LoVo (cell line): Measurements from ENCODE around the gene ARL13A.
"Not testable (repeated sequence)": the region's sequence is repeated elsewhere in the genome, so short reads cannot be mapped to it uniquely, and the experiment has no call there.

Source experiments
- DNase-seq: peaks from one replicate; pipeline ENCODE4 v3.0.0-alpha.2; 2016; ENCODE audit warnings: low spot score

The ARL13A gene

DNA sequence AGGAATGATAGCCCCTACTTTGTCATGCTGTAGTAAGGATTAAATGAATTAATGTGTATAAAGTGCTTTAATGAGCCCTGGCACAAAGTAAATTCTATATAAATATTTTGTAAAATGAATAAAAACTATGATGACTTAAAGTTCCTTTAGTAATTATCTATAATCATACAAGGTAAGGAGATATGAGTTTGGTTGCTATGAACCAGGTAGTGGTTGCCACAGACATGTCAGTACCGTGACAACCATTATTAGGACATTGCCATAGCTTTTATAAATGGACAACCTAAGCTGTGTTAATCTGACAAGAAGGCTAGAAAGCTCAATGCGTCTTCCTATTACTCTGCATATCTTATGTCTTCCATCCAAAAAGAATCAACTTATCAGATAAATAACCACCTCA lies at the start of gene ARL13A:
Gene ARL13A, plus strand, starts transcription at position 301 of the 400 bp plus-strand sequence. CDS start 3,982 bp downstream, outside the sequence.
- no peak for DNase-seq

DNA sequence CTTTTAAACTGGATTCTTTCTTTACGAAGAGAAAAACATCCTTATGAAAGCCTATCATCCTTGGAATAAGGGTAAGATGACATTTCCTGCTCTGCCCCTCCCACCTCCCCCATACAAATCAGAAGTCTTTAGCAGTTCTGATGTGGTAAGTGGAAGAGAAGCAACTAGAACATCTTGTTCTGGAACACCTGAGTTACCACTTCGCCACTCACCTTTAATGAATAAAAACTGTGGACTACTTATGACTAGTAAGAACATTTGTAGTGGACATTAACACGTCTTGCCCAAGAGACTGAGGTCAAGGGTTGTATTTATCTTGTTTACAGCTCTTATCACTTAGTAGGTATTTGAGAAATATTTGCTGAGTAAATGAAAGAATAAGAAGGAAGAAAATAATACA lies 45.1 kb upstream of the ARL13A start:
- DNase-seq = no peak

DNA sequence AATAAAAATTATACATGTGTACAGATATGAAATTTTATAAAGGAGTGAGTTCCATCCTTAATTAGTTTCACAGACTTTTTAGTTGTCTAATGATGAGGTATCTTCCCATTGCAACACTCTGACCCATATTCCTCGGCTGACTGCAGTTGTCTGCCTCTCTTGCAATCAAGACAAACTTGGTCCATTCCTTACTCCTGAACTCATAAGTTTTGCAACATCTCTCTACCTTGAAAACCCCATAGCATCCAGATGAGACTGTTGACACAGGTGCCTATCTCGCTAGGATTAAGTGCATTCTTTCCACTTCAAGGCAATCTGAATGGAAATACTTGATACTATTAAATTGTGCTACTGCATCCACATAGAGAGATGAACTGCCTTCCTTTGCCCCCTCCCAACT lies 43.1 kb upstream of the ARL13A start:
- no peak for DNase-seq

DNA sequence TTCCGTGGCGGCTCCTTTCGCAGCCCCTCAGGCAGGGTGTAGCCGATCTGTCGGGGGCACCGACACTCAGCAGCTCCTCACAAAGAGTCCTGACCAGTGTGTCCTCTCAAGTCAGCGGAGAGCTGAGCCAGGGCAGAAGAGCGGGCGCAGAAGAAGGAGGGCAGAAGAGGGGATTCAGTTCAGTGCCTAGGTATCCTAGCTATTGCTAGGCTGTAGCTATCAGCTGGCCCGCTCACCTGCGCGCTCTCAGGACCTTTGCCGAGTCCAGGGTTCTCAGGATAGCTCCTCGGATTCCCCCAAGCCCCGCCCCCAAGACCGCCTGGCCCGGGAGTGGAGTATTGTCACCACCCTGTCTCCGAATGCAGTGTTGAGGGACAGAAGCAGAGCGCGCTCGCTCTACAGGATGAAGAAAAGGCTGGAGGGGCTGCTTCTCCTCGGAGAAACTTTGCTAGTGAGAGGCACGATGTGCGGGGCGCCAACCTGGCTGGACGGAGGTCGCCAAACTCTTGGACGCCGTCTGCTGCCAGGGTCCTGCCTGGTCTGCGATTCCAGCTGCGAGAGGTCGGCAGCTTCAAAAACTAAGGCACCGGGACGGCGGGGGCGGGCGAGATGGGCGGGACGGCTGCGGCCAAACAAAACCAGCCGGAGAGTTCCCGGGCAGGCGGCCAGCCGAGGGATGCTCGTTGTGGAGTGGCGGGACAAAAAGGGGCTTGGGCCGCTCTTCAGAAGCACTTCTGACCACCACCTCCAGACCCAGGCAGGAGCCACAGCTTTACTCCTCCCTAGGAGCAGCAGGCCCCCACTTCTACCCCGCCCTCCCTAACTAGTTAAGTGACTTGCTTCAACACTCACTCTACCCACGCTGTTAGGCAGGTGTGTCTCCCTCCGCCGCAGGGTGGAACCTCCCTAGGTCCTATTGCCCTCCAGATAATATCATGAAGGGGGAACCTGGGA lies 40.6 kb upstream of the ARL13A start, which contains the start of gene XKRX:
Gene XKRX, minus strand, starts transcription at position 258 of the 954 bp plus-strand sequence. CDS start 613 bp downstream, outside the sequence.
- DNase-seq = peak; percentile 37

DNA sequence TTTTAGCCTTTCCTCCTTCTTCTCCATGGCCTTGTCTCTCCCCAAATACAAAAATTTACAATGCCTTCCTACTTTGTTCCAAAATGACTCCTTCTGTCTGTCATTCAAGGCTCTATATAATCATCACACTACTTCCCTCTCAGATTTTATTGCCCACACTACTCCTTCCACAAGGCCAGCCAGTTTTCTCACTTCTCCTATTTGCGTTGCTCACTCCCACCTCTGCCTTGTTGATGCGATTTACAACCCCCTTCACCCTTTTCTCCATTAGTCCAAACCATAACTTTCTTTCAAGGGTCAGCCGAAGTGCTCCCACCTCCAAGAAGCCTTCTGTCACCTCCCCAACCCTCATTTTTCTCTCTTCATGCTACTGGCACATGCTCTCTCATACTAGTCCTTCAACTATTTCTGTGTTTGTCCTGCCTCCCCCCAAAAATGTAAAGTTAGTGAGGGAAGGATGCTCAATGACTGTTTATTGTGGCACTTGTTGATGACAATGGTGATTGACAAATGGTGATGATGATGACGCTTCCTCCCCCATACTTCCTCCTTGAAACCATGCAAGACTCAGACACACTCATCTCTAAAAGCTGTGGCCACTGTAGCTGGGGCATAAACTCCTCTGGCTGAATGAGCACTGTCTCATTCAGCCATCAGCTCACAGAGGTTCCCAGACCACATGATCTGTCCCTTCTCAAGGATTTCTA lies 38.1 kb upstream of the ARL13A start:
- no peak for DNase-seq

DNA sequence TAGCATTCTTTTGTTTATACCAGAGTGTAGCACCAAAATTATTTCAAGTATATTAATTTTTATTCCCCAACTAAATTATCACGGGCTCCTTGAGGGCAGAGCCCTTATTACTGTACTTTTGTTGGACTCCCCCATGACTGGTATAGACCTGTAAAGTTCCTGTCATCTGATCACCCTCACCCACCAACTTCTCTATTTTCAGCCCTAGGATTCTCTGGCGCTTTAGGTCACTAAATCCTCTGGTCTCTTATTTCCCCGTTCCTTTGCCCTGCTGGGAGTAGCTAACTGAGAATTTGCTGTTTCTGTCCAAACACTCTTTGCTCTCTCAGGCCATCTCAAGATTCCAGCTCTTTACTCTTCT lies 37.6 kb upstream of the ARL13A start:
- no peak for DNase-seq

DNA sequence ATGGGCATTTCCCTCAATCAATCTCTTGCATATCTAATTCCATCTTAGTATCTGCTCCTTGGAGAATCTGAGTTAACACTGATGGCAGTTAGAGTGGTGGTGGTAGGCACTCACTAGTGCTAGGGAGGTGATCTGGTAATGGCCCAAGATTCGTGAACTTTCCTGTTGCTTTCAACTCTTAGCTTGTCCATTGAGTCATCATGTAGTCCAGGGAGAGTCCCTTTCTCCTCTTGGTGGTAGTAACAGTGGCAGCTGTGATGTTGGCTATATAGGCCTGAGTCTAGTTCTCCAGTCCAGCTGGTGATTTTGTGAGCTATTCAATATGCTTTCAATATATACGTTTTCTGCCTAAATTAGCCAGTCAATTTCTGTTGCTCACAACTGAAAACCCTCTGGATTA lies 33.7 kb upstream of the ARL13A start:
- DNase-seq = no peak

DNA sequence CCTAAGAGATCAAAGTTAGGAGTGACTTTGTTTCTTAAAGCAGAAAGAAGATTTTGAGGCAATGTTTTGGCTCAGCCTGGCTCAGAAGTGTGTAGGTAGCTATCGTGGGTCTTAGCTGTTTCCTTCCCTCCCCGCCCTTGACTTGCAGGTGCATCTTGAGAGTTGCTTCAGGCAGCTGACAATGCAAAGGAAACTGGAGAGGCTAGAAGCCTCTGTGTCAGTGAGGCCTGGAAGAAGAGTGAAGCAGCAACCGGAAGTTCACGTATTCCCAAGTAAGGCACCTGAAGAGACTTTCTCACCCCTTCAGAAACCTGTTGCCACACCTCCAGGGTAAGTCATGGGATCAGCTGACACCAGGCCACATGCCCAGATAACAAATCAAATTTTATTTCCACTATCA lies 30.2 kb upstream of the ARL13A start:
- no peak for DNase-seq

DNA sequence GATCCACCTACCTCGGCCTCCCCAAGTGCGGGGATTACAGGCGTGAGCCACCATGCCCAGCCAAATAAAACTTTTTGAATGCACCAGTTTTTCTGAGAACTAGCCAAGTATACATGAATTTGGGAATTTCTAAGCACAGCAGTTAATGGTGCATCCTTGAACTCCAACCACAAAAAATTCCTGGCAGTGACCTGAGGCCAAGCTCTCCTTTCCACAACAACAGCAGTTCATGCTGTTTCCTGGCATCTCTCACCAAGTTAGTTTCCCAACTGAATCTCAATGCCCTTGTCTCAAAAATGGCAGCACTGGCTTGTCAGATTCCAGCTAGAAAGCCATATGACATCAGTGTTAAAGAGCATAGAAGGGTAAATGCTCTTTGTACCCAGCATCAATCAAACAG lies 24.9 kb upstream of the ARL13A start:
- DNase-seq = no peak

DNA sequence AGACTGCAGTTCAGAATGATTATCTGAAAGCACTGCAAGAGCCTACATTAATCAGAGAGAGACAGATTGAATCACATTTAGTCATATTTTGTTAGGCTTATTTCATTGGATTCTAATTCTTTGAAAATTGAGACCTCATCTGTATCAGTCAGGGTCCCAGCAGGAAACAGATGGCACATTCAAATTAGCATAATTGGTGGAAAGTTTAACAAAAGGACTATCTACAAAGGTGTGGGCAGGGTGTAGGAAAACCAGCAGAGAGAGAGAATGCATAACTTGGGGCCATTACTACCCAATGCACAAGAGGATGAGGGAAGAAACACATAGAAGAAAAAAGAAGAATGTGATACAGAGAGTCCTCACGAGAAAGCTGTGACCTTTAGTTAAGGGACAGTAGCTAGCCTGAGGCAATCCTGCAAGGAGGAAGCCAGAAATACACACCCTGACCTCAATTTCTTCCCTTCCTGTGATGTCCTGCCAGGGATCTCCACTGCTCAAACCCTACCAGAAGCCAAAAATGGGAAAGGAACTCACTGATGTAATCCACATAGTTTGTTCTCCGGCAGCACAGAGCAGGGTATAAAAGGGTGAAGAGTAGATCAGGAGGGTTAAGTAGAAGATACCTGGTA lies 23.1 kb upstream of the ARL13A start:
- no peak for DNase-seq

DNA sequence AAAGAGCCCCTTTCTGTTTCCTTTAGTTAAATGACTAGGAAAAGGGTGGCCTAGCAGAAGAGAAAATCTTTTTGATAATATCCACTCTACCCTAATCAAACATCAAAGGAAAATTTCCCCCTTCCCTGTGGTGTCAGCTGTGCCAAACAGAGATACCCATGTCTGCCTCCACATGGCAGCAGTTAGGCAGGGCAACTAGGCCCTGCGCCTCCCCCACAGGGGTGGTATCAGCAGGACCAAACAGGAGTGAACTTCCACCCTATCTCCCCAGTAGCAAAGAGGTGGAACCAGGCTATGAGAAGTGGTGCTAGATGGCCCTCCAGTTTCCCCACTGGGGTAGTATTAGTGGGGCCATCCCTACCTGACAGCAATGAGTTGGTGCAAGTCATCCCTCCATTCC lies 21.0 kb upstream of the ARL13A start:
- no peak for DNase-seq

DNA sequence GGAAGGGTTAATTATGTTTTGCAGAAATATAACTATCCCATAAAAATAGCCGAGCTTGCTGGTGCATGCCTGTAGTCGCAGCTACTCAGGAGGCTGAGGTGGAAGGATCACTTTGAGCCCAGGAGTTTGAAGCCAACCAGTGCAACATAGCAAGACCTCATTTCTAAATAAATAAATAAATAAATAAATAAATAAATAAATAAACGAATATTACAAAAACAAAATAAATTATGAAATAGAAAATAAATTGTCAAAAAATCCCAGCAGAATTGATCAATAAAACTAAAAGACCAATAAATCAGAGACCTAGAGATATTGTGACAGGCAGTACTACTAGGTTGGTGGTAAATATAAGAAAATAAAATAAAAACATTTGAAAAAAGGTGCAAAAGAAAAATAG lies 6.7 kb upstream of the ARL13A start:
- DNase-seq = no peak

DNA sequence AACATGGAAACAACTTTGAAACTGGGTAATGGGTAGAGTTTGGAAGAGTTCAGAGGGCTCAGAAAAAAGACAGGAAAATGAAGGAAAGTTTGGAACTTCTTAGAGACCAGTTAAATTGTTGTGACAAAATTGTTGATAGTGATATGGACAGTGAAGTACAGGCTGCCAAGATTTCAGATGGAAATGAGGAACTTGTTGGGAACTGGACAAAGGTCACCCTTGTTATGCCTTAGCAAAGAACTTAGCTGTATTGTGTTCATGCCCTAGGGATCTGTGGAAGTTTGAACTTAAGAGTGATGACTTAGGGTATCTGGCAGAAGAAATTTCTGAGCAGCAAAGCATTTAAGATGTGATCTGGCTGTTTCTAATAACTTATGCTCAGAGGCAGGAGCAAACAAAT lies 5.1 kb upstream of the ARL13A start:
- DNase-seq = no peak

DNA sequence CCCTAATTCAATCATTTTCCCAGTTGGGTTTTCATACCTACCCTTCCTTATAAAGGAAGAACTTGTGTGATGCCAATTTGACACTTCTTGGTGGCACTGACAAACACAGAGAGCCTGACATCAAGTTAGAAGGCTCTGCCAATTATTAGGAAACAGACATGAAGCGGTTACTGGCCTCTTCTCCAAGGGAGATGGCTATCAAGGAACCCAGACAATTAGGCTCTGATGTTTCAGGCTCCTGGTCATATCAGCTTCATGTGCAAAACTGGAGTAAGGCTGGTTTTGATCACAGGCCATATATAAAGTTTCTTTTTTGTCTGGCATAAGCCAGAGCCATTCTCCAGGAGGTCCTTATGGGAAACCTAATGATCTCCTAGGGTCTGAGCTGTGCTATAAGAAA lies 428 bp downstream of the ARL13A start:
- no peak for DNase-seq

DNA sequence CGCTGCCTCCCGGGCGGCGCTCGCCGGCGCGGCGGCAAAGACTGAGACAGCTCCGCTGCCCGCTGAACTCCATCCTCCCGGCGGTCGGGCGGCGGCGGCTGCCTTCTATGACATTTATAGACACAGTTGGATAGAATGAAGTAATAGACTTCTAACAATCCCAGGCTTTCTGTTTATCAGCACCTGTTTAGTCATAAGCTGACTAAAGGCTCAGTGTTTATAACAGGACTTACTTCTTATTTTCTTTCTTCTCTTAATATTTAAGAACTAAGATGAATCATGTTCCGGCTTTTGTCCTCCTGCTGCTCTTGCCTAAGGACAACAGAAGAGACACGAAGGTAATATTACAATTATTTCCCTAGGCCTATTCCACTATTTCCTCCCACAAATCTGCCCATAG lies 3.9 kb downstream of the ARL13A start:
- no peak for DNase-seq

DNA sequence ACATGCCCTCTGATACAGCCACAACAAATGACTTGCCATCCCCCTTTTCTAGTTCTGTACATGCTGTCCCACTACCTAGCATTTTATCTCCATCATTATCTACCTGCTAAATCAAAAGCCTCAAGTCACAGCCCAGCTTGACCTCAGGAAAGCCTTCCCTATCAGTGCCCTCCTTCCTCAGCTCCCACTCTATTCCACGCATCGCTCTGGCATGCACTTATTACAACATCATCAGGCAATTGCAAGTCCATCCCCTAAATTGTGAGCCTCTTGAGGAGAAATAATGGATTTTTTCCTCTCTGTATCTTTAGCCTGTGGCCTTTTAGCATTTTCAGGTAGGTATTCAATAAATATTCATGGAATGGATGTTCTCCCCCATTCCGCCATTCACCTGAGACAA lies 5.7 kb downstream of the ARL13A start:
- no peak for DNase-seq

DNA sequence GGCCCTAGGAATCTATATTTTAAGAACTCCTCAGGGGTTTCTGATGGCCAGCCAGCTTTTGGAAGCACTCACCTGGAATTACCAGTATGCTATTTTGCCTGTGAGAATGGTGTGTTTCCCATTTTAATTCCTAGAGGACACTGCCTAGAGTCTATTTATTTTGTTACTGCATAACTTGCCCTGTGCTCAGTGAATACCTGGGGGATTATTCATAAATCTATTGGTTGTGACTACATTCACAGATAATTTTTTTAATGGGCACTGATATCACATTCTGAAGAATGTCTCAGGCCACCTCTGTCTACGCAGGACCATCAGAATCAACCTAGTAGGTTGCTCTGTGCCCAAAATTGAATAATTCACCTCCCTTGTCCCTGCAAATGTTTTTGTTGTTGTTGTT lies 6.7 kb downstream of the ARL13A start:
- no peak for DNase-seq

DNA sequence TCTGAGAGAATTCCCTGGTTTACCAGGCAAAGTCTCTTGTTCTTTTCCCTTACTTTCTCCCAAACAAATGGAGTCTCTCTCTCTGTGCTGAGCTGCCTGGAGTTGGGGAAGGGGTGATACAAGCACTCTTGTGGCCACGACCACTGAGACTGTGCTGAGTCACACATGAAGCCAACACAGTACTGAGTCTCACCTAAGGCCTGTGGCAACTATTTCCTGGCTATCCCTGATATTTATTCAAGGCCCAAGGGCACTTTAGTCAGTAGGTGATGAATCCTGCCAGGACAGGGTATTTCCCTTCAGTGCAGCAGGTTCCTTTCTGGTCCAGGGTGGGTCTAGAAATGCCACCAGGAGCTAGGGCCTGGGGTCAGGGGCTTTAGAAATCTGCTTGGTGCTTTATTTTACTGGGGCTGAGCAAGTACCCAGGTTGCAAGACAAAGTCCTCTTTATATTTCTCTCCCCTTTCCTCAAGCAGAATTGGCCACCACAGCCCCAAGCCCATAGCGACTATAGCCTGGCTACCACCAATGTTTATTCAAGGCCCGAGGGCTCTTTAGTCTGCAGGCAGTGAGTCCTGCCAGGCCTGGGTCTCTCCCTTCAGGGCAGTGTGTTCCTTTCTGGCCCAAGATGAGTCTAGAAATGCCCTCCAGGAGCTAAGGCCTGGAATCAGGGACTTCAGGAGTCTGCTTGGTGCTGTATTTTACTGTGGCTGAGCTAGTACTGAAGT lies 10.5 kb downstream of the ARL13A start:
- DNase-seq = no peak

DNA sequence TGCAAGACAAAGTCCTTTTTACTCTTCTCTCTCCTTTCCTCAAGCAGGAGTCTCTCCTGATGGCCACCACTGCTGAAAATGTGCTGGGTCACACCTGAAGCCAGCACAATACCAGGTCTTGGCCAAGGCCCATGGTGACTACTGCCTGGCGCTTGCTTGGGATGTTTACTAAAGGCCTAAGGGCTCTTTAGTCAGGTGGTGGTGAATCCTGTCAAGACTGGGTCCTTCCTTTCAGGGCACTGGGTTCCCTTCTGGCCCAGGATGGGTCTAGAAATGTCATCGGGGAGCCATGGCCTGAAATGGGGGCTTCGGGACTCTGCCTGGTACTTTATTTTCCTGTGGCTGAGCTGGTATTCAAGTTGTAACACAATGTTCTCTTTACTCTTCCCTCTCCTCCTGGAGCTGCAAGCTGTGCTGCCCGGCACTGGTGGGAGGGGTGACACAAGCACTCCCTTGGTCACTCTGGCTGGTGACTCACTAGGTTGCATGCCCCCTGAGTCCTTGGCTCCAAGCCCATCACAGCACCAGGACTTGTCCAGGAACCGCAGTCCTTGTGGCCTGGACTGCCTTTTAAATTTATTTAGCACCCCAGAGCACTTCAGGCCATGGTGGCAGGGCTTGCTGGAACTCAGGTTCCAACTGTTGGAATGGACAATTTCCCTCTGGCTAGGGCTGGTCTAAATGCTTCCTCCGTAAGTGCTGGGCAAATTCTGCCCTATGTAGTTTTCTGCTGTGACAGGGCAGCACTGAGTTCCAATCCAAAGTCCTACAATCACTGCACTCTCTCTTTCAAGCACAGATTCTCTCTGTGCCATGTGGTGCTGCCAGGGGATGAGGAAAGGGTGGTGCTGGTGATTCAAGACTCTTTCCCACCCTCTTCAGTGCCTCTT lies 11.3 kb downstream of the ARL13A start:
- no peak for DNase-seq

DNA sequence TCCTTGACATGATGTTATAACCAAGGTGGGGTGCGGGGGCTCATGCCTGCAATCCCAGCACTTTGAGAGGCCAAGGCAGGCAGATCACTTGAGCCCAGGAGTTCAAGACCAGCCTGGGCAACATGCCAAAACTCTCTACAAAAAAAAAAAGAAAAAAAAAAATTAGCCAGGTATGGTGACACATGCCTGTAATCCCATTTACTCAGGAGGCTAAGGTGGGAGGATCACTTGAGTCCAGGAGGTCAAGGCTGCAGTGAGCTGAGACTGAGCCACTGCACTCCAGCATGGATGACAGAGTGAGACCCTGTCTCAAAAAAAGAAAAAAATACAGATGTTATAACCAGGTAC lies 12.0 kb downstream of the ARL13A start:
- not testable (repeated sequence) for DNase-seq

DNA sequence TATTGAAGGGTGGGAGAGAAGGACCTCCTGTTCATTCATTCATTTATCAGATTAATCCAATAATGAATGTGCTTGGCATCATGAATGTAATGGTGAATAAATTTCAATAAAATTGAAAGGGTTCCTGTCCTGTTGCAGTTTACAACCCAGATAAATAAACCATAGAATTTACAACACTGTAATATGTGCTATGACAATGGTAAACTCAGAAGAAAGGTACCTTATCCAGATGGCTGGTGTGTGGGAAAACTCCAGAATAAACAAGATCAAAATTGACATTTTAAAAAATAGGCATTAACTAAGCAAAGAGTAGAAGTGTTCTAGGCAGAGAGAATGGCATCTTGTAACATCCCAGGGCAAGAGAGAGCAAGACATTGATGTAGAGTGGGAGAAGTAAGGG lies 15.3 kb downstream of the ARL13A start:
- DNase-seq = no peak
